Measurements from ENCODE around the gene CPA3. TPM values are rescaled to one million over a fixed set of nuclear protein-coding genes. Genes with fewer than 3 reads are reported as not detected.

The CPA3 gene
- total RNA-seq, 4 donors from 2014 or later = 0.70 to 13.6 (median 5.8) TPM

GRCh38 chr3:148839805-148840204 is 25.3 kb upstream of the CPA3 start:
- DNase-seq = no peak
- no peak for TF ChIP-seq POLR2A (IDR thresholded peaks at IDR 0.05)
- TF ChIP-seq, protein P1, sequence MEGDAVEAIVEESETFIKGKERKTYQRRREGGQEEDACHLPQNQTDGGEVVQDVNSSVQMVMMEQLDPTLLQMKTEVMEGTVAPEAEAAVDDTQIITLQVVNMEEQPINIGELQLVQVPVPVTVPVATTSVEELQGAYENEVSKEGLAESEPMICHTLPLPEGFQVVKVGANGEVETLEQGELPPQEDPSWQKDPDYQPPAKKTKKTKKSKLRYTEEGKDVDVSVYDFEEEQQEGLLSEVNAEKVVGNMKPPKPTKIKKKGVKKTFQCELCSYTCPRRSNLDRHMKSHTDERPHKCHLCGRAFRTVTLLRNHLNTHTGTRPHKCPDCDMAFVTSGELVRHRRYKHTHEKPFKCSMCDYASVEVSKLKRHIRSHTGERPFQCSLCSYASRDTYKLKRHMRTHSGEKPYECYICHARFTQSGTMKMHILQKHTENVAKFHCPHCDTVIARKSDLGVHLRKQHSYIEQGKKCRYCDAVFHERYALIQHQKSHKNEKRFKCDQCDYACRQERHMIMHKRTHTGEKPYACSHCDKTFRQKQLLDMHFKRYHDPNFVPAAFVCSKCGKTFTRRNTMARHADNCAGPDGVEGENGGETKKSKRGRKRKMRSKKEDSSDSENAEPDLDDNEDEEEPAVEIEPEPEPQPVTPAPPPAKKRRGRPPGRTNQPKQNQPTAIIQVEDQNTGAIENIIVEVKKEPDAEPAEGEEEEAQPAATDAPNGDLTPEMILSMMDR (IDR thresholded peaks at IDR 0.05) = no peak
- no peak overlapping the region for H3K27ac ChIP-seq
- H3K27me3 ChIP-seq = no peaks in the 10 kb centered on the region
- H3K4me1 ChIP-seq = no peaks in the 10 kb centered on the region
- H3K36me3 ChIP-seq = no peaks in the 10 kb centered on the region
- no peak overlapping the region for H3K4me3 ChIP-seq
- no peaks in the 10 kb centered on the region for H3K9me3 ChIP-seq

DNA sequence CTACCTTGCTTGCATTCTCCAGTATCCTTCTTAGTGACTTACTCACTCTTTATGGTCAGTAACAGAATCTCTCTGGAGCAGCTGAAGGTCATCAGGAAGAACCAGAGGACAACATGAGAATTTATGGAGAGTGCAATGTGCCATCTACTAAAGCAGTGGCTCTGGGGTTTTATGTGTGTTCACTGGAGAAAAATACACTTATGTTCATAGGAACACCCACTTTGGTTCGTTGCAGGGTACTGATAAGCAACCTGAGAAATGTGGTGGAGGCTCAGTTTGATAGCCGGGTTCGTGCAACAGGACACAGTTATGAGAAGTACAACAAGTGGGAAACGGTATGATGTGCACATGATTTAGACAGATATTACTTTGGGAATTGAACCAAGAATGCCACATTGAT is 24.6 kb upstream of the CPA3 start:
- Histone ChIP-seq H3K27ac (no peak overlapping the region), H3K36me3 (no peaks in the 10 kb centered on the region), H3K9me3 (no peaks in the 10 kb centered on the region), H3K4me3 (no peak overlapping the region), H3K4me1 (no peaks in the 10 kb centered on the region), H3K27me3 (no peaks in the 10 kb centered on the region)
- TF ChIP-seq POLR2A (IDR thresholded peaks at IDR 0.05) = no peak
- TF ChIP-seq, protein P1 (IDR thresholded peaks at IDR 0.05) = no peak
- DNase-seq = no peak

DNA sequence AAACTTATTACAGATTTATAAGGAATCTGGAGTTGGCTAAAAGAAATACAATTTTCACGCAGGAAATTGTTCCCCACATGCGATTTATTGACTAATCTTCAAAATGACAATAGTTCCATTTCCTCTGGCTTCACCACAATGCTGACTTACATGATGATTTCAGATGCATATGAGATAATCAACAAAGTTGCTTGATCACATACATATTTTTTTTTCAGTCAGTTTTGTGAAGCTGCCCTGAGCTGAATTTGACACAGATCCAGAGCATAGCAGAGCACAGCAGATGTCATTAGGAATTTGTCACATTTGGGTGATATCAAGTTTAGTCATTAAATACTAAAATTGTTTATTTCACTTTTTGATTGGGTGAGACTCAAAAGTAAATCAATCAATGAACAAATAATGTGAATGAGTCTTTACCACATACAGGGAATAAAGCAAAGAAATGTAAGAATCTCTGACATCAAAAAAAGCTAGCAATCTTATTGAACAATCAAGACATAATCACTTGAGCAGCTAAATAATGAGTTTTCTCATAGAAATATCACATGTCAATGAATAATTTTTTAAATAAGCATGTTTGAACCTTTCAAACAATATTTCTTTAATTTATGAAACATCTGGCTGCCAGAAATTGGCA is 19.2 kb upstream of the CPA3 start:
- no peak for DNase-seq
- no peaks in the 10 kb centered on the region for H3K27me3 ChIP-seq
- no peak overlapping the region for H3K27ac ChIP-seq
- H3K9me3 ChIP-seq = no peaks in the 10 kb centered on the region
- no peaks in the 10 kb centered on the region for H3K4me1 ChIP-seq
- no peak overlapping the region for H3K4me3 ChIP-seq
- H3K36me3 ChIP-seq = no peaks in the 10 kb centered on the region
- TF ChIP-seq, protein P1 (IDR thresholded peaks at IDR 0.05) = no peak
- TF ChIP-seq POLR2A (IDR thresholded peaks at IDR 0.05) = no peak

DNA sequence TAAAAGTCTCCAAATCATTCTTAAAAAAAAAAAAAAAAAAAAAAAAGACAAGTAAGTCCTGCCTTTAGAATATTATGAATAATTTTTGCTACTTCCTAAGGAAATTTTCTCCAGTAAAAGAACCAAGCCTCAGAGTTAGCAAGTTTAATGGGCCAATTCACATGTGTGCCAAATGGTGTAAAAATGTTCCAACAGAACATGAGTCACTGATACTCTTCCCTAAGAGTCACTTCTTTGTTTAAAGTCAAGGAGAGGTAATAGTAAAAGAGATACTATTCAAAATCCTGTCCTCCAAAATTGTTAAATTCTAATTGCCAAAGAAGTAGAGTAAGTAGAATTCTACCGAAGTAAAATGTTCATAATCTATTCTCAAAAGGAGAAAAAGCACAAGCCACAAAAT is 17.7 kb upstream of the CPA3 start:
- TF ChIP-seq, protein P1 (IDR thresholded peaks at IDR 0.05) = no peak
- no peak for TF ChIP-seq POLR2A (IDR thresholded peaks at IDR 0.05)
- no peak overlapping the region for H3K4me3 ChIP-seq

DNA sequence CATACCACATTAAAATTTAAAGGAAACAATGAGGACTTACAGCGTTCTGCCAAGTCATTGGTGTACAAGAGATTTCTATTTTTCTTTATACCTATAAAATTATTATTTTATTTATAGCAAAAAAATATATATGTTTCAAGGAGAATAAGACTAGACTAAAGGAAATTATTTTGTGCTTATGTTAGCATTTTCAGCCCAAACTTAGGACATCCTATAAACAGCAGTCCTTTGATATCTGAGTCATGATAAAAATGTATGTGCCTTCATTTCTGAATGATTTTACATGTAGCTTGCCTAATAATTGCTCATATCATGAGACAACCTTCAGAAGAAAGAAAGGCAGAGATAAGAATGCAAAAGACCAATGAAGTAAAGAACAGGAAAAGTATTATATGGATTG is 16.7 kb upstream of the CPA3 start:
- no peak for TF ChIP-seq POLR2A (IDR thresholded peaks at IDR 0.05)
- TF ChIP-seq, protein P1 (IDR thresholded peaks at IDR 0.05) = no peak
- H3K36me3 ChIP-seq = no peaks in the 10 kb centered on the region
- H3K27me3 ChIP-seq = no peaks in the 10 kb centered on the region
- H3K27ac ChIP-seq = no peak overlapping the region
- H3K4me3 ChIP-seq = no peak overlapping the region
- DNase-seq = no peak
- no peaks in the 10 kb centered on the region for H3K9me3 ChIP-seq
- H3K4me1 ChIP-seq = no peaks in the 10 kb centered on the region

More for the DNA sequence above, 17.7 kb upstream of the CPA3 start:
- DNase-seq = no peak
- no peaks in the 10 kb centered on the region for H3K9me3 ChIP-seq
- no peak overlapping the region for H3K27ac ChIP-seq
- H3K27me3 ChIP-seq = no peaks in the 10 kb centered on the region
- H3K4me1 ChIP-seq = no peaks in the 10 kb centered on the region
- no peaks in the 10 kb centered on the region for H3K36me3 ChIP-seq
